B cell (primary cell): Measurements from ENCODE around the gene RAD51B.

Experiments
- EZH2 ChIP-seq: IDR thresholded peaks from 2 replicates; pipeline ENCODE4 v1.6.1; 2012; ENCODE audit warnings: borderline replicate concordance, low read depth, mild to moderate bottlenecking, moderate library complexity, low read length; ENCODE audit not compliant: insufficient read depth, poor library complexity, severe bottlenecking
- TF ChIP-seq, protein P1 (sequence below): fragments of 200-600 bp; IDR thresholded peaks from one replicate; pipeline ENCODE4 v1.8.0; 2022; ENCODE audit warnings: antibody characterized with exemption, mild to moderate bottlenecking

GRCh38 chr14:68391311-68392014 is 571.9 kb downstream of the RAD51B start:
- TF ChIP-seq, protein P1, sequence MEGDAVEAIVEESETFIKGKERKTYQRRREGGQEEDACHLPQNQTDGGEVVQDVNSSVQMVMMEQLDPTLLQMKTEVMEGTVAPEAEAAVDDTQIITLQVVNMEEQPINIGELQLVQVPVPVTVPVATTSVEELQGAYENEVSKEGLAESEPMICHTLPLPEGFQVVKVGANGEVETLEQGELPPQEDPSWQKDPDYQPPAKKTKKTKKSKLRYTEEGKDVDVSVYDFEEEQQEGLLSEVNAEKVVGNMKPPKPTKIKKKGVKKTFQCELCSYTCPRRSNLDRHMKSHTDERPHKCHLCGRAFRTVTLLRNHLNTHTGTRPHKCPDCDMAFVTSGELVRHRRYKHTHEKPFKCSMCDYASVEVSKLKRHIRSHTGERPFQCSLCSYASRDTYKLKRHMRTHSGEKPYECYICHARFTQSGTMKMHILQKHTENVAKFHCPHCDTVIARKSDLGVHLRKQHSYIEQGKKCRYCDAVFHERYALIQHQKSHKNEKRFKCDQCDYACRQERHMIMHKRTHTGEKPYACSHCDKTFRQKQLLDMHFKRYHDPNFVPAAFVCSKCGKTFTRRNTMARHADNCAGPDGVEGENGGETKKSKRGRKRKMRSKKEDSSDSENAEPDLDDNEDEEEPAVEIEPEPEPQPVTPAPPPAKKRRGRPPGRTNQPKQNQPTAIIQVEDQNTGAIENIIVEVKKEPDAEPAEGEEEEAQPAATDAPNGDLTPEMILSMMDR: no peak
- no peak for TF ChIP-seq EZH2
